ENCODE measurements around the gene TIGAR. TPM values are rescaled to one million over a fixed set of nuclear protein-coding genes. Genes with fewer than 3 reads are reported as not detected.

Gene TIGAR
- total and polyA plus RNA-seq, 7 experiments from 2014 or later: 4.4 to 15.8 (median 8.2) TPM

DNA sequence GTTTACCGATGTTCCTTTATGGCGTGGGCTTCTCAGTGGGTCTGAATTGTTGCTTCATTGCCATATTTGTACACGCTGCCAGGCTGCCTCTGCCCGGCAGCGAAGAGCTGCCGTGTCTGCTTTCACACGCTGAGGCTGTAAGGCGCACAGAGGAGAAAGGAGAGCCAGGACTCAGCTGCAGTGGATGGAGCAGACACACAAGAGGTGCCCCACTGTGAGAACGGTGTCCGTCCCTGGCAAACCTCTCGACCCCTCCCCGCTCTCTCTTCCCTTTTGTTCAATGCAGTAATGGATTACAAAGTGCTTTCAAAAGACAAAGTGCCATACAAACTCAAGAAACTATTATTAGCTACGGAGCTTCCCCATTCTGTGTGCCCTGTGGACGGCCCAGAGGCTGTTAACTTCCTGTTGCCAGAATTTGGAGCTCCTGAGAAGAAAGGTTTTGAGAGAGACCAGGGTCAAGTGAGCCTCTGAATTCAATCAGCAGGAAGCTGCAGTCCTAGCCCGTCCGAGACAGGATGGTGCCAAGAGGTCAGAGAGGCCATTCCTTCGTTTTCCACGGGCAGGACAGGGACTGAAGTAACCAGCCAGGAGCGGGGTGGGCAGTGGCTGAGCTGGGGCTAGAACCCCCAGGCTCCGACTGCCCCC, 31.7 kb upstream of the TIGAR start:
- H3K4me1 Mint-ChIP-seq: peaks cover 70 to 96% (median 89%) of the 10 kb centered on the region in 7 donors
- peak overlapping the region in 6 of 9 donors; percentile 58 to 85 (median 76) for H3K27ac Mint-ChIP-seq
- no peaks in the 10 kb centered on the region for H3K27me3 Mint-ChIP-seq
- H3K4me3 ChIP-seq (ENCODE audit: low read length): no peak overlapping the region
- H3K4me1 ChIP-seq (ENCODE audit: control insufficient read depth in 2 of 2, insufficient read depth in 2 of 2, low read length in 2 of 2): peaks cover 32 to 52% of the 10 kb centered on the region in 2 donors
- peak overlapping the region in 1 of 10 donors; percentile 41 for H3K4me3 Mint-ChIP-seq
- ChIA-PET CTCF (no interaction called here), POLR2A (no interaction called here)
- DNase-seq (no peak), ATAC-seq (peak; percentile 53)
- peaks cover 15 to 68% (median 29%) of the 10 kb centered on the region in 5 donors for H3K36me3 Mint-ChIP-seq
- no peaks in the 10 kb centered on the region for H3K9me3 Mint-ChIP-seq
- peak overlapping the region; percentile 8 for H3K27ac ChIP-seq (ENCODE audit: low read depth, low read length)
- intact Hi-C loops (cut with micrococcal nuclease): no loop called here
- peaks cover 36 to 98% (median 65%) of the 10 kb centered on the region in 3 experiments for H3K36me3 ChIP-seq (ENCODE audit: control insufficient read depth in 2 of 3, insufficient read depth in 3 of 3, low read length in 3 of 3)
- no peaks in the 10 kb centered on the region for H3K27me3 ChIP-seq (ENCODE audit: control insufficient read depth in 2 of 2, insufficient read depth in 2 of 2, low read length in 2 of 2)
- H3K9me3 ChIP-seq (ENCODE audit: control insufficient read depth in 2 of 3, low read length in 3 of 3): no peaks in the 10 kb centered on the region

DNA sequence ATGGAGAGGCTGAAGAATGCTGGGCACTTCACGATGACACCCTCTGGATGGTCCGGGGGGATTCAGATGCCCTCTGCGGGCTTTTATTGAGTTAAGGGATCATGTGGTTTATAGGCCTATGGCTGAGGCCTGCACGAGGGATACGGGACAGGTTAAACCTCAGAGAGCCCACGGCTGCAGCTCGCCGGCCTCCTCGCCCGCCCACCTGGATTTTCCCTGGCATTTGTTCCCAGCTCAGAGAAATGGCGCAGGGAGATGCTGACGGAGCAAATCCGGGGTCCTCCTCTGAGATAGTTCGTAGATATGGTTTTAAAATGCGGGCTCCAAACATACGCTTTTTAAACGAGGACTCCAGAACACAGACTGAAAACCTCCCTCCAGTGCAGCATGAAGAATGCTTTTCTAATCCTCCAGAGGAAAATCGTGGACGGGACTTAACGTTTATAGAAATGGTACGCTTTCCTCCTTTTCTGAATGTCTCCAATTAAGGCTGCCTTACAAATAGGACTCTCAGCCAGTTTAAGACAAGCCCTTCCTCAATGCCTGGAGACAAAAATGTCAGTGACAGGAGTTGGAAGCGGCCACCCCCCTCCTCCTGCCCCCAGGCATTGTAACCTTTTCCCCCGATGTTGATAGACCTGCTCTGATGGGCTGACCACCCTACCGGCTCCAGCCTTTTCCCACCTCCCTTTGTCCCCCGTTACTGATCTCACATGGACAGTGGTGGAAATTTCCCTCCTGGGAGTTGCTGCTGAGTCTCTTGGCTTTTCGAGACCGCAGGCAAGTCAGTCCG, 30.8 kb upstream of the TIGAR start:
- H3K27me3 Mint-ChIP-seq: no peaks in the 10 kb centered on the region
- H3K36me3 Mint-ChIP-seq: peaks cover 20 to 73% (median 34%) of the 10 kb centered on the region in 5 donors
- no peak overlapping the region for H3K27ac ChIP-seq (ENCODE audit: low read depth, low read length)
- H3K9me3 Mint-ChIP-seq: no peaks in the 10 kb centered on the region
- H3K27ac Mint-ChIP-seq: peak overlapping the region in 7 of 9 donors; percentile 50 to 85 (median 67)
- no peak overlapping the region for H3K4me3 ChIP-seq (ENCODE audit: low read length)
- ATAC-seq (no peak), DNase-seq (no peak)
- H3K4me3 Mint-ChIP-seq: peak overlapping the region in 2 of 10 donors; percentile 11 to 48
- H3K4me1 ChIP-seq (ENCODE audit: control insufficient read depth in 2 of 2, insufficient read depth in 2 of 2, low read length in 2 of 2): peaks cover 35 to 53% of the 10 kb centered on the region in 2 donors
- ChIA-PET CTCF (no interaction called here), POLR2A (interaction anchor here (1.4 kb wide), 1 partner anchor 417 kb away, joined by 4 read pairs; the partner anchor contains the start of gene PARP11)
- peaks cover 38 to 98% (median 61%) of the 10 kb centered on the region in 3 experiments for H3K36me3 ChIP-seq (ENCODE audit: control insufficient read depth in 2 of 3, insufficient read depth in 3 of 3, low read length in 3 of 3)
- H3K9me3 ChIP-seq (ENCODE audit: control insufficient read depth in 2 of 3, low read length in 3 of 3): no peaks in the 10 kb centered on the region
- peaks cover 71 to 98% (median 91%) of the 10 kb centered on the region in 7 donors for H3K4me1 Mint-ChIP-seq
- H3K27me3 ChIP-seq (ENCODE audit: control insufficient read depth in 2 of 2, insufficient read depth in 2 of 2, low read length in 2 of 2): no peaks in the 10 kb centered on the region
- intact Hi-C loops (cut with micrococcal nuclease): no loop called here

DNA sequence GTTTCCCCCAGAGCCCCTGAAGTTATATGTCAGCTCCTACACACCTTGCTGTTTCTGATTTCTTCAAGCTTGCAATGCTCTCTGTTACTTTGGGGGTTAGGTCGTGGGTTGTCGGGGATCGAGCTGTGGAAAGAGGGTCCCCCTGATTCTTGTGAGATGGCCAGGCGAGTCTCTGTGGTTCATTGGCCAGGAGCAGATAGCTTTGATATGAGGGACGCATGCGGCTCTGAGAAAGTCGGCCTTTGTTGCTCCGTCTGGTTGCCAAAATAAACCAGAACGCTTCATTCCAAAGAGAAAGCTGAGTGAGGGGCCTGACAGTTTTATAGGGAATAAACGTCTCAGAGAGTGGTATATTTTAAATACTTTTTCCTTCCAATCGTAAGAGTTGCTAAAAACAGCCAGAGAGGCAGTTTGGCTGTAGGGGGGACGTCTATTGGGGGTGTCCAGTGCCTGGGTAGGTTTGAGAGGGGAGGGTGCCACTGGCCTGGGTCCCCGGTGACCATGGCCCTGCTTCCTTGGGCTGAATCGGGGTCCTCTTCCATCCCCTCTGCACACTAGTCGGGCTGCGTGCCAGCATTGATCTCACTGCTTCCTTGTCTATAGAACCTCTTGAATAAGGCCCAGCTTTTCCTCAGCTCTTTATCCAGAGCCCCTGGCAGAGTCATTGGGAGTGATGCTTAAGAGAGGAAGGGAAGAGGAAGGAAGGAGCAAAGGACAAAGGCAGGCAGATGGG, 28.5 kb upstream of the TIGAR start:
- intact Hi-C loops (cut with micrococcal nuclease): no loop called here
- Mint-ChIP-seq H3K27ac (peak overlapping the region; percentile 24 to 98 (median 85)), H3K27me3 (no peaks in the 10 kb centered on the region), H3K9me3 (no peaks in the 10 kb centered on the region), H3K4me3 (peak overlapping the region in 7 of 10 donors; percentile 40 to 70 (median 58)), H3K4me1 (peaks cover 57 to 87% (median 78%) of the 10 kb centered on the region in 7 donors), H3K36me3 (peaks cover 11 to 62% (median 28%) of the 10 kb centered on the region in 5 donors)
- ChIA-PET POLR2A (interaction anchor here (0.6 to 1.7 kb wide), 4 partner anchors 9 to 307 kb away, joined by 3 to 6 read pairs (median 4); no protein-coding TSS in a partner anchor), CTCF (interaction anchor here (0.7 kb wide), 1 partner anchor 8 kb away, joined by 3 read pairs; no protein-coding TSS in a partner anchor)
- peaks cover 32 to 42% of the 10 kb centered on the region in 2 donors for H3K4me1 ChIP-seq (ENCODE audit: control insufficient read depth in 2 of 2, insufficient read depth in 2 of 2, low read length in 2 of 2)
- DNase-seq (no peak), ATAC-seq (no peak)
- peak overlapping the region; percentile 36 for H3K27ac ChIP-seq (ENCODE audit: low read depth, low read length)
- no peaks in the 10 kb centered on the region for H3K27me3 ChIP-seq (ENCODE audit: control insufficient read depth in 2 of 2, insufficient read depth in 2 of 2, low read length in 2 of 2)
- H3K9me3 ChIP-seq (ENCODE audit: control insufficient read depth in 2 of 3, low read length in 3 of 3): no peaks in the 10 kb centered on the region
- no peak overlapping the region for H3K4me3 ChIP-seq (ENCODE audit: low read length)
- peaks cover 29 to 93% (median 42%) of the 10 kb centered on the region in 3 experiments for H3K36me3 ChIP-seq (ENCODE audit: control insufficient read depth in 2 of 3, insufficient read depth in 3 of 3, low read length in 3 of 3)

DNA sequence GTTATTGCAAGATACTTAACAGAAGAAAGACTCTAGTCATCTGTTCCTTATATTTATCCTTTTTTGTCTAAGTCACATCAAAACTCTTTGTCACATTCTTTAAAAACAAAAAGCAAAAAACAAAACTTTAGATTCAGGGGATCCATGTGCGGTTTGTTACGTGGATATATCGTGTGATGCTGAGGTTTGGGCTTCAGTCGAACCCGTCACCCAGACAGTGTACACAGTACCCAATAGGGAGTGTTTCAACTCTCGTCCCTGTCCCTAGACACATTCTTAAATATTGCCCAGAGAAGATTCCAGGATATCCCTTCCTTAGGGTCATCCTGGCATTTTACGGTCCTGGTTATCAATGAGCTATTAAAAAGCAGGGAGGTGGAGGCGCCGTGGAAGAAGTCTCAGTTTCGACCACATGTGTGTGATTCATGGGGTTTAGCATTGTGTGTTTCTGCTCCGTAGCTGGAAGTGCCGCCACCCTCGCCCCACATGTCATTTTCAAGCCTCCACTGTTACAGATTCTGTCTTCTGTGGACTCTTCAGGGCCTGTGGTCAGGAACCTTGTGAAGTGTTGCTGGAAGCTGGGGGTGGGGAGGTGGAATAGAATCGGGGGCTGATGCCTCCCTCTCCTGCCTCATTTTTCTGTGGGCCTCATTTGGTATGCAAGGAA, 27.6 kb upstream of the TIGAR start:
- Histone ChIP-seq H3K36me3 (ENCODE audit: control insufficient read depth in 2 of 3, insufficient read depth in 3 of 3, low read length in 3 of 3) (peaks cover 29 to 93% (median 40%) of the 10 kb centered on the region in 3 experiments), H3K4me1 (ENCODE audit: control insufficient read depth in 2 of 2, insufficient read depth in 2 of 2, low read length in 2 of 2) (peaks cover 30 to 42% of the 10 kb centered on the region in 2 donors)
- intact Hi-C loops (cut with micrococcal nuclease): no loop called here

DNA sequence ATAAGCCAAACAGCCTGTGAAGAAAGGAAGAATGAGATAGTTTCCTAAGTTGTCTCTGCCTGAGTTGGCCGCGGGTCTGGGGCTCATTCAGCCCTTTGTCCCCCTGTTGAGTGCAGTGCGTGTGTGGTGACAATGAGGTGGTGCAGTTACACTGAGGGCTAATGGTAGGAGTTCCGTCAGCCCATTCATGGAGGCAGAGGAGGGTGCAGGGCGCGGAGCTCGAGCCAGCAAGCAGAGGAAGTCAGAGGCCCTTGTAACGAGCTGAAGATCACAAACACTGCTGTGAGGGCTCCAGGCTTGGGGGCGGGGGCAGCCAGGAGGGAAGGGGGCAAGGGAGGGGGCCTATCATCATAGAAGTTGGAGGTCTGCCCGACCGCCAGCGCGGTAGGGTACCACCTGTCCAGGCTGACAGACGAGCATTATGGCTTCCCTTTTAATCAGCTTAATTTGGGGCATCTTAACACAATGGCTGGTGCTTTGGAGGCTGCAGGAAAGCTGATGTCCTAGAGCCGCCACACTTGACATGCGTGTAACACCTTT, 27.0 kb upstream of the TIGAR start:
- H3K4me3 ChIP-seq (ENCODE audit: low read length): no peak overlapping the region
- ATAC-seq (peak; percentile 42), DNase-seq (peak in 1 of 9 donors; percentile 7)
- peak overlapping the region; percentile 50 for H3K27ac ChIP-seq (ENCODE audit: low read depth, low read length)
- POLR2A ChIA-PET: interaction anchor here (0.8 to 2.3 kb wide), 3 partner anchors 8 to 25 kb away, joined by 3 to 8 read pairs (median 3); no protein-coding TSS in a partner anchor
- CTCF ChIA-PET: interaction anchor here (0.6 to 1.0 kb wide), 2 partner anchors 18 to 419 kb away, joined by 3 to 4 read pairs; no protein-coding TSS in a partner anchor
- peaks cover 30 to 42% of the 10 kb centered on the region in 2 donors for H3K4me1 ChIP-seq (ENCODE audit: control insufficient read depth in 2 of 2, insufficient read depth in 2 of 2, low read length in 2 of 2)
- Mint-ChIP-seq H3K4me3 (peak overlapping the region in 8 of 10 donors; percentile 33 to 70 (median 62)), H3K27me3 (no peaks in the 10 kb centered on the region), H3K9me3 (no peaks in the 10 kb centered on the region), H3K4me1 (peaks cover 49 to 79% (median 72%) of the 10 kb centered on the region in 7 donors), H3K36me3 (peaks cover 11 to 57% (median 31%) of the 10 kb centered on the region in 5 donors), H3K27ac (peak overlapping the region; percentile 24 to 98 (median 89))
- intact Hi-C loops (cut with micrococcal nuclease): no loop called here
- H3K9me3 ChIP-seq (ENCODE audit: control insufficient read depth in 2 of 3, low read length in 3 of 3): no peaks in the 10 kb centered on the region
- peaks cover 29 to 92% (median 37%) of the 10 kb centered on the region in 3 experiments for H3K36me3 ChIP-seq (ENCODE audit: control insufficient read depth in 2 of 3, insufficient read depth in 3 of 3, low read length in 3 of 3)
- no peaks in the 10 kb centered on the region for H3K27me3 ChIP-seq (ENCODE audit: control insufficient read depth in 2 of 2, insufficient read depth in 2 of 2, low read length in 2 of 2)

More for the DNA sequence above, 27.6 kb upstream of the TIGAR start:
- no peaks in the 10 kb centered on the region for H3K9me3 ChIP-seq (ENCODE audit: control insufficient read depth in 2 of 3, low read length in 3 of 3)
- H3K27ac ChIP-seq (ENCODE audit: low read depth, low read length): peak overlapping the region; percentile 50
- Mint-ChIP-seq H3K27ac (peak overlapping the region in 8 of 9 donors; percentile 24 to 98 (median 90)), H3K9me3 (no peaks in the 10 kb centered on the region), H3K4me1 (peaks cover 53 to 84% (median 74%) of the 10 kb centered on the region in 7 donors), H3K27me3 (no peaks in the 10 kb centered on the region), H3K4me3 (peak overlapping the region in 7 of 10 donors; percentile 47 to 70 (median 63)), H3K36me3 (peaks cover 11 to 61% (median 31%) of the 10 kb centered on the region in 5 donors)
- DNase-seq (peak in 1 of 9 donors; percentile 36), ATAC-seq (peak; percentile 17)
- CTCF ChIA-PET: interaction anchor here (1.0 kb wide), 1 partner anchor 17 kb away, joined by 3 read pairs; no protein-coding TSS in a partner anchor
- H3K4me3 ChIP-seq (ENCODE audit: low read length): no peak overlapping the region
- POLR2A ChIA-PET: interaction anchor here (0.8 to 2.3 kb wide), 2 partner anchors 9 to 25 kb away, joined by 3 to 8 read pairs; no protein-coding TSS in a partner anchor
- H3K27me3 ChIP-seq (ENCODE audit: control insufficient read depth in 2 of 2, insufficient read depth in 2 of 2, low read length in 2 of 2): no peaks in the 10 kb centered on the region

Measured in naive thymus-derived CD4-positive, alpha-beta T cell (primary cell).